IPS-18c (cell line): ENCODE measurements around the gene NRP1.

Experiments used
- H3K4me3 ChIP-seq: 2 replicates; pipeline ENCODE4 v1.7.0; 2013; ENCODE audit warnings: low read depth, mild to moderate bottlenecking, low read length, moderate library complexity; ENCODE audit not compliant: insufficient read depth
- H3K9me3 ChIP-seq: one replicate; pipeline ENCODE4 v1.6.1; 2013; ENCODE audit warnings: mild to moderate bottlenecking, low read length, moderate library complexity; ENCODE audit not compliant: control insufficient read depth, insufficient read depth

NRP1 gene

DNA sequence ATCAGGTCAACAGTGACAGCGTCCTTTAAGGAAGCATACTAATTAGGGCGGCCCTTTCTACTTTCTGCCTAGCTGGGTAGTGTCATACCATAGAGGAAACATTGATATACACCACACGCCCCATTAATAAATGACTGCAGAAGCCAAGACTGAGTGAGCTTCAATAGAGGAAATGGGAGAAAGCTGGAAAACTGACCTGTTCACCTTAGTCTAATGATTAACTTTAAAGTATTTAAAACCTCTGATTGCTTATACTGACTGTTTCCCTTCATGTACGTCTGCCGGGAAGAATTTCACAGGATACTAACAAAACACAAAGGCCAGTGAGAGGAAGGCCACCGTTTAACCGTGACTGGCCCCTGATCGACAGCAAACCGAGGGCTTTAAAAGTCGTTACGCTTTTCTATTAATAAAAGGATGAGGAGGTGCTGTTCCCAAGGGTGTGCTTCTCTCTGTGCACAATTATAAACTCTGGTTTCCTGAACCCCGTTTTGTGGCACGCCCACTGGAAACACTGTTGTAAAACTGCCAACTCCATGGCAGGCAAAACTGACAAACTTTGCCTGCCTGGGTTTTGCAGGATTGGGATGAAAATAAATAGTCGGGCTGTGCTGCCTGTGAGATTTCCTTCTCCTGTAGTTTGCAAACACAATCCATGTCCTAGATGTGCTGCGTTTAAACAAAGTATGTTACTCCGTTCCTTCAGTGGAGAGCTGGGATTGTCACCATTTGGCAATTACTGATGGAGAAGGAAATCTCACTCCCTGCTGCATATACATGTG lies 137.6 kb downstream of the NRP1 start:
- Histone ChIP-seq H3K9me3 (no peaks in the 10 kb centered on the region), H3K4me3 (no peak overlapping the region)

DNA sequence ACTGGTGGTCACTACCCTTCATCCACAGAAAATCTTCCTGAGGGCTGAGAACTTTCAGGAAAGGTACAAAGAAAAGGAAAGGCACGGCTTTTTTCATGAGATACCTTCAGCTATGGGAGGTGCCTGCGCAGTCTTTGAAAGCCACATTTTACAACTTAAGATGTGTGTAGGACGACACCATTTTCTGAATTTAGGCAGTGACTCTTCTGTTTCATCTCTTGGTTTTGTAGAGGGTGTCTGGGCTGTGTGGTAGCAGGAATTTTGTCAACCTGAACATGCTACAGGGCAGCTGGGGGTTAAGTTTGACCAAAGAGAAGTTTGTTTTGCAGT lies 138.1 kb downstream of the NRP1 start:
- Histone ChIP-seq H3K4me3 (no peak overlapping the region), H3K9me3 (no peaks in the 10 kb centered on the region)

DNA sequence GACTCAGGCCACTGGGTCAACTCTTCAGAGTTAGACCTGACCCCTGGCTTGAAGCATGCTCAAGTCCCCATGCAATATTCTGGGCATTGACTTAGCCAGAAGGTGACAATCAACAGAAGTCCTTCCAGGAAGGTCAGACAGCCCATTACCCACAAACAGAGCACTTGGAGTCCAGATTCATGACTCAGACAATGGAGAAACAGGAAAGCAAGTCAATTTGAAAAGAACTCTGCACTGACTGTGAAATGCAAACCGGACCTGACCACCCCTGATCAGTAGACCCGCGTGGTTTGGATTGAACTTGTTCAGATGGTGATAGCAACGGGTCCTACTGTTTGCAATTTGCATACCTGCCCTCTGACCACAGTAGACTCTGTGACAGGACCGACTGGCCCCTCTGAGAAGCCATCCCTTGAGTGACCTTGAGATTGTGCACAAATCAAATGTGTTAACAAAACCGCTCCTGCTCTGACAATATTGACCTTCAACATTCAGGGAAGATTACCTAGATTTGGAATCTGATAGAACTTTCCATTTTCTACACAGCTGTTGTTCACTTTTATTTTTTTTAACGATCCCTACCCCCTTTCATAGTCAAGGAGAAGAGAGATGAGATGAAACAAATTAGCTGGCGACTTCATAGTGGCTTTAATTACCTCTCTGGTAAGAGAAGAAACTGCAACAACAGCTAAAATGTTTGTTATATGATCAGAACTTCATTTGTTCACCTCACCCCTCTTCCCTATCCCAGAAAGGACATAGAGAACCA lies 138.7 kb downstream of the NRP1 start:
- no peak overlapping the region for H3K4me3 ChIP-seq
- no peaks in the 10 kb centered on the region for H3K9me3 ChIP-seq

DNA sequence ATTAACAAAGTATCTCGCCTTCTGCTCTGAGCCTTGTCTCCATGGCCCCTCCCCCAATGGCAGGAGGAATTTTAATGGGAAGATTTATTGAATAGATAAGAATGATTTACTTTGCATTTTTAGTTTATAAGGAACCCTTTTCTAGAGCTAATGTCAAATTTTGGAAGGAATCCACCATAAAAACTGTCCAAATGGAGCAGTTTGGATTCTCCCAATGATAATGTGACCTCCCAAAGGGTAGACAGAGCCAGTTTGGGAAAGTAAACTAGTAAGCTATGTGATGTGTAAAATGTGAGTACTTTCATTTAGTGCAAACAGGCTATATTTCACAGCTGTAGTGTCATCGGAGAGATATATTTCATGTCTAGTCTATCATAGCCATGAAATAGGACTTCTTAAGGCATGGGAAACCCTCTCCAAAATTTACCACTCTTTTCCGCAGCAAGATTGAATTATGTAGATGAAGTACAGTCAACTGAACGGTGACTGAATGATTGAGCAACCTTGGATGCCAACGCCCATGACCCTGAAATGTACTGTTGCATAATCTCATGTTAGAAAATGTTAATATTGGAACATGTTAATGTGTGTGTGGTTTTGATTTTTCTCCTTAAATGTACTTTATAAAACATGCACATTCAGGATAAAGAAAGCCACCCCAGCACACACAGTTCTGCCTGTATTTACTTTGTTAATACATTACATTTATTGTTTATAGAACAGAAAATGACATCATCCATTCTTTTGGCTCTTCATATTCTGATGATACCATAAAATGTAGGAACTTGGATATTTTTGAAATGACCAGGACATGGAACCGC lies 140.6 kb downstream of the NRP1 start:
- no peaks in the 10 kb centered on the region for H3K9me3 ChIP-seq
- no peak overlapping the region for H3K4me3 ChIP-seq

DNA sequence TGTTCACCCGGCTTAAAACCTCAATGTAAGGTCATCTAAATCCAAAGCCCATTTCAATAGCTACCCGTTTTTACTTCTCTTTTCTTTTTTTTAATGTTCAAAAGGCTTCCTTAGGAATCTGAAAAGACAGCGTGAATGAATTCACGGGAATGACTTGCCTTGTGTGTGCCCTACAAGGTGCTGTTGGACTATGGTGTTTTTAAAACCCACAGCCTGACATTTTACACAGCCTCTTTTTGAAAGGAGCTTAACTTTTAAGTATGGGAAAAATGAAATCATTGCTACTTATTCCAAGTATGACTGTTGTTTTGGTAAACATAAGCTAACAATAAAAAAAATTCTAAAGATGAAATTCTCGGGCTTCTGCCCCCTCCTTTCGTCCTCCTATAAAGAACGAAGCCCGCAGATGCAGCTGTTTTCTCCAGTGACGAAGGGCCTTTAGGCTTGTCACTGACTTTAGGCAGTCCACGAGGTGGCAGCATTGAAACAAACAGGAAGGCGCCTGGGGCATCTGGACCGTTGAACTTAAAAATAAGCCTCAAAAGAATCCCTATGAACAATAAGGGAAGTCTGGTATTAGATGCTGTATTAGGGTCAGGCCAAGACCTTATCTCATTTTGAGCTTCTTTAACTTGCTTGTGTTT lies 141.3 kb downstream of the NRP1 start:
- H3K4me3 ChIP-seq = no peak overlapping the region
- no peaks in the 10 kb centered on the region for H3K9me3 ChIP-seq

DNA sequence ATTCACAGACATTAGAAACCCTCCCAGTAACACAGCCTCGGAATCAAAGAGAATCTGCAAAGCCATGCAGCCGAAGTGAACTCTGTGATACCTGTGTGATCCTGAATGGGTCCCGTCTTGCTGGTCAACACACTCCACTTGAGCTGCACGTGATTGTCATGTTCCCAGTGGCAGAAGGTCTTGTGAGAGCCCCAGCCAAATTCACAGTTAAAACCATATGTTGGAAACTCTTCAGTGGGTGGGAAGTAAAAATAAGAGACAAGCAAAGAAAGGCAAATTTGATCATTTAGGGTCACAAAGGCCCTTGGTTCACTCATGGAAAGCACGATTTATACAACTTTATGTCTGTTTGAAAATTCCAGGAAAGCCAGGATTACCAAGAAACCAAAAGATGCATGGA lies 142.3 kb downstream of the NRP1 start:
- Histone ChIP-seq H3K4me3 (no peak overlapping the region), H3K9me3 (no peaks in the 10 kb centered on the region)

DNA sequence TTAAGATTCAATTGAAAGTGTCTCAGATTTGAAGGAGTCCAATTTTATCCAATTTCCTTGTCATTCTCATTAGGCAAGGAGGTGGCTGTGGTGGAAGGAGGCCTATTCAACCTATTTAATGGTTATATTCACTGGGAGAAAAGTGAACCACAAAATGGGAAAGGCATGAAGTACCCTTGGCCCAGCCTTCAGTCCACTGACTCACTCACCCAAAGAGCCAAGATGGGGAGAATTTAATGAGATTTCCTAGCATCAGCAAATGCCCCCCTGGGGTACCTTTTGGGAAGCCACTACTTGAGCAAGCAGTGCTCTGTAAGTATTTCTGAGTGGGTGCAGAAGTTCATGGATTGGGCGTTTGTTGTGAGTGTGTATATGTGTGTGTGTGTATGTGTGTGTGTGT lies 144.1 kb downstream of the NRP1 start:
- no peak overlapping the region for H3K4me3 ChIP-seq
- no peaks in the 10 kb centered on the region for H3K9me3 ChIP-seq

DNA sequence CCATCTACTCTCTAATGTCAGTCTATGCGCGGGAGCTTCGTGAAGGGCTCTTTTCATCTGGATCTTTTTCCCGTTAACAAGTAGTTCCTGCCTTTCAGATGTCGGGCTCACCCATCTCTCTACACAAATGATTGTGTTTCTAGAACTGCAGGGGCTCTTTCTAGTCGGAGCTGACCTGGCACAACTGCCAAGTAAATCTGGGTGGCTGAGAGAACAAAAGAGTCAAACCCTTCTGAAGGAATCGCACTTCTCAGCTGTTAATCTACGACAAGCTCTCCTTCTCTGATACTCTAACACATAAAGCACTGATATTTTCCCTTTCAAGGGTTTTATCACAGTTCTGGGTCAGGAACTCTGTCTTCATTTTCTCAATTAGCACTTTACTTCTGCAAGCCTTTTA lies 144.7 kb downstream of the NRP1 start:
- no peak overlapping the region for H3K4me3 ChIP-seq
- H3K9me3 ChIP-seq = no peaks in the 10 kb centered on the region

DNA sequence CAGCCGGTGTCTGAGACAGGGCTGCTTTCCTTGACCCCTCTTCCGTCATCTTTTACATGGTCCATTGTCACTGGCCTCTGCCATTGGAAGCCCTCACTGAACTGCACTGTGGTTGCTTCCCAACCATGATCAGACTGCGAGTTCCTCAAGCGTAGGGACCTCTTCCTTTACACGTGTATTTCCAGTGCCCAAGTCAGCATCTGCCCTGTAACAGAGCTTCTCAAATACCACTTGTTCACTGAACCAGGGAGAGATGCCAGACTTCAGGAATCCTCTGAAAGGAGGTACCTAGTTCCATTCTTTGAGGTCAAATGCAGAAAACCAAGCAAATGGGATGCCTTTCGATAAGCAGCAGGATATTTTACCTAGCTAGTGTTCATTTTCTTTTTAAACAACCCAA lies 145.1 kb downstream of the NRP1 start:
- H3K9me3 ChIP-seq = no peaks in the 10 kb centered on the region

DNA sequence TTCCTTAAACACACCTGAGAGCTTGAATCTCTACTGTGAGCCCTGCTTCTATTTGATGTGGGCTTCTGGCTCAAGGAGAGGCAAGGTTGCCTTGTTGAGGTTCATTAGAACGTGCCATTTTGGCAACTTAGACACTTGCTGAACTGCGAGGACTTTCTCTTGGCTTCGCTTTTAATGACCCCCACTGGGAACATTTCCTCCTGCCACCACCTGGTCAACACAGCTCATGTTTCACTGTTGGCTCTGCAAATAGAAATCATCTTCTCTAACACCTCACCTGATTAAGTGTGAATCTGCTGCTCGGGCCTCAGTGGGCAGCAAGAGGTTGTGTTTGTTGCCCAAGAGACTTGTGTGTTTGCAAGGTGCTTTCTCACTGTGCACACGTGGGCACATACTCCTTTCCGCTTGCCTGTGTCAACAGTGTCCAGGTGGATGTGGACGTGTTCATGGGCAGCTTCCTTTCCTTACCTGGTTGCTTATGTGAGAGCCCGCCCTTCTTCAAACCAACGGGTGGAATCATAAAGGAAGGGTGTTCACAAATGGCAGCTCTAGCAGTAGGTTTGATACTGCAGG lies 147.0 kb downstream of the NRP1 start:
- Histone ChIP-seq H3K9me3 (no peaks in the 10 kb centered on the region), H3K4me3 (no peak overlapping the region)

More for the DNA sequence above, 145.1 kb downstream of the NRP1 start:
- no peak overlapping the region for H3K4me3 ChIP-seq

DNA sequence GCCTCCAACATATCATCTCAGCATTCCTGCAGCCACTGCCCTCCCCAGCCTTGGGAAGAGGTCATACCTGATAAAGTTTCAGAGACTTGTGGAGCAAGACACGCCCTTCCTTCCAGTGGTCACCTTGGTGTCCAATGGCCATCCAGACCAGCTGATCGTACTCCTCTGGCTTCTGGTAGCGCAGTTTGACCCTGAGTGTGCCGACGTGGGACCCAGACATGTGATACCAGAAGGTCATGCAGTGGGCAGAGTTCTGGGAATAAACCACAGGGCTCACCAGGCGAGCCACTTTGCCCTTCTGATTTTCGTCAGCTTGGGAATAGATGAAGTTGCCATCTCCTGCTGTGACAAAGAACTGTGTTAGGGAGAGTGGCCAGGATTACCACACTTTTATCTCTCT lies 148.3 kb downstream of the NRP1 start:
- Histone ChIP-seq H3K4me3 (no peak overlapping the region), H3K9me3 (no peaks in the 10 kb centered on the region)

DNA sequence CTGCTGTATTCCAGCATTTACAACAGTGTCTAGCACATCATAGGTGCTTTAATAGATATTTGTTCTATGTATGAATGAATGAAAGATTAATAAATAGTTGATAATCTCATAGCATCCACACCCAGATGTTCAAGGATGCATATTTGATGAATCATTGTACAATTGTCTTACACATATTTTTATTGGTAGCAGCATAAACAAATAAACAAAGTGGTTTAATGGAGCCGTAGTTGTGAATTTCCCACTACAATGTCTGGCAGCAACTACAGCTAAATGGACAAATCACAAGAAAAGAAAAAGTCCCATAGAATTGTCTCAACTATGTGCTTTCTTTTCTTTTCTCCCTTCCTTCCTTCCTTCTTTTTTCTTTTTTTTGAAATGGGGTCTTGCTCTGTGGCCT lies 150.8 kb downstream of the NRP1 start:
- H3K9me3 ChIP-seq = no peaks in the 10 kb centered on the region
- H3K4me3 ChIP-seq = no peak overlapping the region

DNA sequence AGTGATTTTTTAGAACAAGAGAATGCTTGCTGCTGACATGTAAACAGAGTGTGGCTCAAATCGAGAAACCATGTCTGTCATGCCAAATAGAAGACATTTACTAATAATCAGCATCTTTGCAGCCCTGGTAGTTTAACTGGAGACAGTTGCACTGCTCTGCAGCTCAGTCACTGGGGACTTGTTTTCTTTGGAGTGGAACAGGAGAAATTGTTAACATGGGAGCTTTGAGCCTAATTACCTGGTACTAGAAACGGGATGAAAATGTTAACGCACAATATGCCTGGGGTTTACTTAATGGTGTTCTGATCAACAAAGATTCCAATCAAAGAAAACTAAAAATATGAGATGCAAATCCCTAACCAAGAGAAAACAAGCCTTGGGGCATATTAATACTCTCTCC lies 153.5 kb downstream of the NRP1 start:
- H3K4me3 ChIP-seq = no peak overlapping the region
- no peaks in the 10 kb centered on the region for H3K9me3 ChIP-seq

DNA sequence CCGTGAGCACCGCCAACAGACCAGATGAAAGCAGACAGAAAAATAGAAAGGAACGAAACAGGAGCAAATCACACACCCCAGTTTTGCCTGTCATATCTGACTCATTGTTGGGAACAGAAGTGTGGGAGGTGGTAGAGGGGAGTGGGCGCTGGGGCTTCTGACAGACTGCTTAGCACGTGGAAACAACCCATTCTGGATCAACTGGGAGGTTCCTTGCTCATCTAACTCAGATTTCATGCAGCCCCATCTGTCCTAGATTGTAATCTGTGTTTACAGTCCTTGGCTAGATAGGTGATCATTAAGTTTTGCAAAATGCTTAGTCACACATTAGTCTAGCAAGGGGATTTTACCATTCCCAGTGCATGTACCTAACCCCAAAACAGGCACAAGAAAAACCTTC lies 154.1 kb downstream of the NRP1 start:
- H3K9me3 ChIP-seq = no peaks in the 10 kb centered on the region
- H3K4me3 ChIP-seq = no peak overlapping the region

DNA sequence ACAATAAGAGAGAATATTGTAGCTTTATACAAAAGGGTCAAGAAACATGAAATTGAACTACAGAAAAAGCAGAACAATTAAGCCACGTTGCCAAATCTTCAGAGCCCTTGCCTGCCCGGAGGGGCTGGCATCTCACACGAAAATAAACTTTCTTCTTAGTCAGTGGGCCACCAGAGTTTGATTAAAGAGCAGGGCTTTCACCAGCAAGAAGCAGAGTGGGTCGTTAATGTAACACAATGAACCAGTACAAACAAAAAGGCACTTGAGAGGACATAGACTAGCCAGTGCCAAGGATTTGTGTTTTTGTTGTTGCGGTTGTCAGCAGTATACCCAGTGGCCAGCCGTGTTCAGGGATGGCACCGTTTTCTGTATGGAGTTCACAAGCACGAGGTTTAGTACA lies 155.4 kb downstream of the NRP1 start:
- Histone ChIP-seq H3K9me3 (no peaks in the 10 kb centered on the region), H3K4me3 (no peak overlapping the region)

DNA sequence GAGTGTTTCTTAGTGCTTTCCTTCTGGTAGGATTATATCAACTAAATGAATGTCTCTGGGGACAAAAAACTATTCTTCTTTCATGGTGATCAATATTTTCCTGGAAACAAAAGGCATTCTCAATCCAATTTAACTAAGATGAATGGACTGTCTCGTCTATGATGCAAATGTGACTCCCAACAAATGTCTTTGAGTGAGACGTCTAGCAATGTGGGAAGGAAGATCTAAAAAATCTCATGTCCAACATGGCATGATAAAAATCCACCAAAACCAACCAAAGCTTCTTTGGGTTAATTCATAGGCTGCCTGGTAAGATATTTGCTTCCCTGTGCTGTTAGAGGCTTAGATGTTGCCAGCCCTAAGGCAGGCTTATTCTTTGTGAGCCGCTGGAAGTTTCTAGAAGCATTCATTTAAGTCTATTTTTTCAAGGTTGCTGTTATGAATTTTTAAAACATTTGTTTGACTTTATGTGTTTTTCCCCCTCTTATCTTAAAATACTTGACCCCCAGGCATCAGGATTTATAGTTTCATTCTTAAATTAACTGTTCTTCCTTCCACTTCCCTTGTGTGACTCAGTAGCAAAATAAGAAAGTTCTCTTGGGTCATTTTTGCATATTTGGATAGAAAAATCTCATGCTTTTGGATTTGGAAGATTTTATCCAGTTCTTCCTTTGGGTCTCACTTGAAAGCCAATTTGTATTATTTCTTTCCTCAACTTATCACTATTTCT lies 156.3 kb downstream of the NRP1 start:
- Histone ChIP-seq H3K9me3 (no peaks in the 10 kb centered on the region), H3K4me3 (no peak overlapping the region)

DNA sequence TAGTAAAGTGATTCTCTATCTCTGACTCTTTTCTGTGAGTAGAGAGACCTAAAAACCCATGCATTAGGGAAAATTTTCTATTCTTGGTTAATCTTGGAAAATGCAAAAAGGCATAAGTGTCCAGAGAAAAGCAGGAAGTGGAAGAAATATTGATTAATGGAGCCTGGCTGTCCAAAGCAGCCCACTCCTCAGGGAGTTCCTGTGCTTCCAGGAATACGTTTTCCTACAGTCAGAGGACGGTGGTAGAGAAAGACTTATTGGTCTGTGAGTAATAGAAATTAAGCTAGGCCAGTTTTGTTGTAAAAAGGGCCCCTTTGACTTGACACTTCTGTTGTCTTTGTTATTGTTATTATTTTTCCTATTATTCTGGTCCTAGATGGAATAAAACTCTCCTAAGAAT lies 157.8 kb downstream of the NRP1 start:
- H3K9me3 ChIP-seq = no peaks in the 10 kb centered on the region
- no peak overlapping the region for H3K4me3 ChIP-seq
